WTC11 (cell line): ENCODE measurements around the gene MN1. TPM values are rescaled to one million over a fixed set of nuclear protein-coding genes. Genes with fewer than 3 reads are reported as not detected.

Source experiments
- ATAC-seq: fragments of 200-7000 bp; cut with Tn5 transposase; 2 replicates; pipeline ENCODE4 v1.10.0; 2021; ENCODE audit warnings: mild to moderate bottlenecking, moderate library complexity
- CTCF ChIA-PET: fragments of 300-600 bp; sonication (Branson Sonifier 250); formaldehyde crosslinking; loops from one replicate; lab custom pipeline; 2021; ENCODE audit warnings: antibody characterized with exemption; lab: Charles Lee
- POLR2A ChIA-PET: fragments of 350-600 bp; sonication (Branson Sonifier 250); formaldehyde crosslinking; loops from one replicate; lab custom pipeline; 2021; ENCODE audit warnings: antibody characterized with exemption; lab: Charles Lee
- DNase-seq: peaks from one replicate; pipeline ENCODE4 v3.0.0; 2021; ENCODE audit warnings: low spot score
- H3K27ac Mint-ChIP-seq: 2 replicates; pipeline ENCODE4 v1.8.0; 2021; ENCODE audit warnings: mixed read lengths
- H3K27me3 Mint-ChIP-seq: 2 replicates; pipeline ENCODE4 v1.8.0; 2021; ENCODE audit warnings: low read depth, mild to moderate bottlenecking, moderate library complexity, mixed read lengths
- H3K36me3 Mint-ChIP-seq: 2 replicates; pipeline ENCODE4 v1.8.0; 2021; ENCODE audit warnings: mixed read lengths
- H3K4me1 Mint-ChIP-seq: 2 replicates; pipeline ENCODE4 v1.8.0; 2022; ENCODE audit warnings: mixed read lengths
- H3K4me3 Mint-ChIP-seq: 2 replicates; pipeline ENCODE4 v1.8.0; 2021; ENCODE audit warnings: mild to moderate bottlenecking, moderate library complexity, mixed read lengths
- H3K9me3 Mint-ChIP-seq: 2 replicates; pipeline ENCODE4 v1.8.0; 2021; ENCODE audit warnings: mixed read lengths
- CREB1 ChIP-seq: sonication (generic); formaldehyde crosslinking; IDR thresholded peaks from 2 replicates; pipeline ENCODE4 v1.8.0; 2023; ENCODE audit warnings: mild to moderate bottlenecking, missing genetic modification reagents
- EMX1 ChIP-seq: fragments of 250-450 bp; sonication (Bioruptor Pico); IDR thresholded peaks from 2 replicates; pipeline ENCODE4 v1.8.0; 2021; ENCODE audit warnings: mild to moderate bottlenecking
- ERG ChIP-seq: fragments of 250-450 bp; sonication (Bioruptor Pico); IDR thresholded peaks from 2 replicates; pipeline ENCODE4 v1.8.0; 2021; ENCODE audit warnings: mild to moderate bottlenecking
- FOXK1 ChIP-seq: sonication (generic); formaldehyde crosslinking; IDR thresholded peaks from 2 replicates; pipeline ENCODE4 v1.8.0; 2022; ENCODE audit warnings: mild to moderate bottlenecking, moderate library complexity, missing genetic modification reagents
- GTF2I ChIP-seq: fragments of 250-450 bp; sonication (Bioruptor Pico); conservative IDR thresholded peaks from 2 replicates; pipeline ENCODE4 v1.4.0; 2021; ENCODE audit warnings: mild to moderate bottlenecking
- NFE2L1 ChIP-seq: sonication (generic); formaldehyde crosslinking; IDR thresholded peaks from 2 replicates; pipeline ENCODE4 v1.8.1; 2023; ENCODE audit warnings: missing genetic modification reagents
- NR3C1 ChIP-seq: sonication (generic); formaldehyde crosslinking; conservative IDR thresholded peaks from 2 replicates; pipeline ENCODE4 v1.8.1; 2023; ENCODE audit warnings: low read depth, mild to moderate bottlenecking, missing genetic modification reagents
- PRDM15 ChIP-seq: sonication (generic); formaldehyde crosslinking; IDR thresholded peaks from 2 replicates; pipeline ENCODE4 v1.8.0; 2022; ENCODE audit warnings: missing genetic modification reagents
- SMAD4 ChIP-seq: sonication (generic); formaldehyde crosslinking; IDR thresholded peaks from 2 replicates; pipeline ENCODE4 v1.8.0; 2022; ENCODE audit warnings: mild to moderate bottlenecking, missing genetic modification reagents
- ZNF219 ChIP-seq: sonication (generic); formaldehyde crosslinking; IDR thresholded peaks from 2 replicates; pipeline ENCODE4 v1.8.0; 2023; ENCODE audit warnings: missing genetic modification reagents, mild to moderate bottlenecking, borderline replicate concordance
- total RNA-seq: library from RNA; stranded (reverse); gene quantifications from 3 replicates; pipeline ENCODE4 v1.2.3, GENCODE V29; 2021
- TF ChIP-seq, protein P1 (sequence below): fragments of 250-450 bp; sonication (Bioruptor Pico); IDR thresholded peaks from 2 replicates; pipeline ENCODE4 v1.9.0; 2021; ENCODE audit warnings: mild to moderate bottlenecking
- TF ChIP-seq, protein P2 (sequence below): sonication (generic); formaldehyde crosslinking; IDR thresholded peaks from 2 replicates; pipeline ENCODE4 v1.8.1; 2022; ENCODE audit warnings: mild to moderate bottlenecking, moderate library complexity, missing genetic modification reagents
- TF ChIP-seq, protein P3 (sequence below): sonication (generic); formaldehyde crosslinking; IDR thresholded peaks from 2 replicates; pipeline ENCODE4 v1.8.0; 2022; ENCODE audit warnings: mild to moderate bottlenecking, missing genetic modification reagents
- TF ChIP-seq, protein P4 (sequence below): sonication (generic); formaldehyde crosslinking; IDR thresholded peaks from 2 replicates; pipeline ENCODE4 v1.8.1; 2022; ENCODE audit warnings: missing genetic modification reagents, borderline replicate concordance
- TF ChIP-seq, protein P5 (sequence below): sonication (generic); formaldehyde crosslinking; conservative IDR thresholded peaks from 2 replicates; pipeline ENCODE4 v1.8.1; 2023; ENCODE audit warnings: mild to moderate bottlenecking, low read depth, missing genetic modification reagents, moderate library complexity

Gene MN1
- total RNA-seq, 1 experiment from 2014 or later: 21.3 TPM

DNA sequence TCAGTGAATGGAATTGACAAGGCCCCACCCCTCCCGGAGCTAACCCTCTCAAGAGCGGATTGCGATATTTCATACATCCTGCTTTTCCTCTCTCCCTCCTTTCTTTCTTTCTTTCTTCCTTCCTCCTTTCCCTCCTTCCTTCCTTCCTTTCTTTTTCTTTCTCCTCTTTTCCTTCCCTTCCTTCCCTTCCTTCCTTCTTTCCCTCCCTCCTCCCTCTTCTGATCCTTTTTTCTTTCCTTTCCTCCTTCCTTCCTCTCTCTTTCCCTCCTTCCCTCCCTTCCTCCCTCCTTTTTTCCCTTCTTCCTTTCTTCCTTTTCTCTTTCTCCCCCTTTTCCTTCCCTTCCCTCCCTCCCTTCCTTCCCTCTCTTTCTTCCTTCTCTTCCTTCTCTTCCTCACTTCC is 15.0 kb upstream of the MN1 start:
- POLR2A ChIA-PET: no interaction called here
- peaks cover 8% of the 10 kb centered on the region for H3K4me1 Mint-ChIP-seq
- H3K36me3 Mint-ChIP-seq: no peaks in the 10 kb centered on the region

DNA sequence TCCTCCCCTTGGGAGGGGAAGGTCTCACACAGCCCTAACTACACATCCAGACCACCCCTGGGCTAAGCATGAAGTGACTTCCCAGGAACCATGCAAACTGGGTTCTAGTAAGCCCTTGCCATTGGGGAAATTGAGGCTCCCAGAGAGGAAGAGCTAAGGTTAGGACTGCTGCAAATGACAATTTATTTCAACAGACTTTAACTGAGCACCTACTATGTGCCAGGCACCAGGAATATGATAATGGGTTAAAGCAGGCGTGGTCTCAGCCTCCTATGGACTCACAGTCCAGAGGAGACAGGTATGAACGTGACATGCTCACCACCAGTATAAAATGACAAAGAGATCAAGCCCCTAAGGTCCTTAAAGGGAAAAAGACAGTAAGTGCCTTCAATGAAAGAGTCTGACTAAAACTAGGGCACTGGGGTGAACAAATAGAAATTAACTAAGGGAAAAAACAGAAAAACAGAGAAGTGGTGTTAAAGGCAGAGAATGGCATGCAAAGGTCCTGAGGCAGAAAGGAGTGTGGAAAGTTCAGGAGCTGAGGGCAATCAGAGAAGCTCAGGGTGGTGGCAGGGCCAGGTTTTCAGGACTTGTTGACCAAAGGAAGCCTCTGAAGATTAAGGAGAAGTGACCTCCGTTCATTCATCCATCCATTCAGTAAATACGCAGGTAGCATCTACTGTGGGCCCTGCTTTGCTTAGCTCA is 14.4 kb upstream of the MN1 start:
- Mint-ChIP-seq H3K4me3 (no peak overlapping the region), H3K9me3 (no peaks in the 10 kb centered on the region)
- CTCF ChIA-PET: interaction anchor here (1.2 kb wide), 1 partner anchor 71 kb away, joined by 3 read pairs; no protein-coding TSS in a partner anchor
- TF ChIP-seq CREB1: no peak
- TF ChIP-seq, protein P1, sequence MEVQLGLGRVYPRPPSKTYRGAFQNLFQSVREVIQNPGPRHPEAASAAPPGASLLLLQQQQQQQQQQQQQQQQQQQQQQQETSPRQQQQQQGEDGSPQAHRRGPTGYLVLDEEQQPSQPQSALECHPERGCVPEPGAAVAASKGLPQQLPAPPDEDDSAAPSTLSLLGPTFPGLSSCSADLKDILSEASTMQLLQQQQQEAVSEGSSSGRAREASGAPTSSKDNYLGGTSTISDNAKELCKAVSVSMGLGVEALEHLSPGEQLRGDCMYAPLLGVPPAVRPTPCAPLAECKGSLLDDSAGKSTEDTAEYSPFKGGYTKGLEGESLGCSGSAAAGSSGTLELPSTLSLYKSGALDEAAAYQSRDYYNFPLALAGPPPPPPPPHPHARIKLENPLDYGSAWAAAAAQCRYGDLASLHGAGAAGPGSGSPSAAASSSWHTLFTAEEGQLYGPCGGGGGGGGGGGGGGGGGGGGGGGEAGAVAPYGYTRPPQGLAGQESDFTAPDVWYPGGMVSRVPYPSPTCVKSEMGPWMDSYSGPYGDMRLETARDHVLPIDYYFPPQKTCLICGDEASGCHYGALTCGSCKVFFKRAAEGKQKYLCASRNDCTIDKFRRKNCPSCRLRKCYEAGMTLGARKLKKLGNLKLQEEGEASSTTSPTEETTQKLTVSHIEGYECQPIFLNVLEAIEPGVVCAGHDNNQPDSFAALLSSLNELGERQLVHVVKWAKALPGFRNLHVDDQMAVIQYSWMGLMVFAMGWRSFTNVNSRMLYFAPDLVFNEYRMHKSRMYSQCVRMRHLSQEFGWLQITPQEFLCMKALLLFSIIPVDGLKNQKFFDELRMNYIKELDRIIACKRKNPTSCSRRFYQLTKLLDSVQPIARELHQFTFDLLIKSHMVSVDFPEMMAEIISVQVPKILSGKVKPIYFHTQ: no peak
- TF ChIP-seq SMAD4 (CRISPR knock-in tag): no peak
- no peak for TF ChIP-seq NR3C1 (CRISPR knock-in tag)
- TF ChIP-seq FOXK1 (CRISPR knock-in tag): no peak
- TF ChIP-seq ZNF219 (CRISPR knock-in tag): no peak
- TF ChIP-seq, protein P2, sequence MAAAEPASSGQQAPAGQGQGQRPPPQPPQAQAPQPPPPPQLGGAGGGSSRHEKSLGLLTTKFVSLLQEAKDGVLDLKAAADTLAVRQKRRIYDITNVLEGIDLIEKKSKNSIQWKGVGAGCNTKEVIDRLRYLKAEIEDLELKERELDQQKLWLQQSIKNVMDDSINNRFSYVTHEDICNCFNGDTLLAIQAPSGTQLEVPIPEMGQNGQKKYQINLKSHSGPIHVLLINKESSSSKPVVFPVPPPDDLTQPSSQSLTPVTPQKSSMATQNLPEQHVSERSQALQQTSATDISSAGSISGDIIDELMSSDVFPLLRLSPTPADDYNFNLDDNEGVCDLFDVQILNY (CRISPR knock-in tag): no peak
- no peak for TF ChIP-seq EMX1 (CRISPR knock-in tag)
- no peak for TF ChIP-seq PRDM15 (CRISPR knock-in tag)
- no peak for TF ChIP-seq GTF2I (CRISPR knock-in tag)
- no peak for TF ChIP-seq ERG (CRISPR knock-in tag)
- TF ChIP-seq, protein P3, sequence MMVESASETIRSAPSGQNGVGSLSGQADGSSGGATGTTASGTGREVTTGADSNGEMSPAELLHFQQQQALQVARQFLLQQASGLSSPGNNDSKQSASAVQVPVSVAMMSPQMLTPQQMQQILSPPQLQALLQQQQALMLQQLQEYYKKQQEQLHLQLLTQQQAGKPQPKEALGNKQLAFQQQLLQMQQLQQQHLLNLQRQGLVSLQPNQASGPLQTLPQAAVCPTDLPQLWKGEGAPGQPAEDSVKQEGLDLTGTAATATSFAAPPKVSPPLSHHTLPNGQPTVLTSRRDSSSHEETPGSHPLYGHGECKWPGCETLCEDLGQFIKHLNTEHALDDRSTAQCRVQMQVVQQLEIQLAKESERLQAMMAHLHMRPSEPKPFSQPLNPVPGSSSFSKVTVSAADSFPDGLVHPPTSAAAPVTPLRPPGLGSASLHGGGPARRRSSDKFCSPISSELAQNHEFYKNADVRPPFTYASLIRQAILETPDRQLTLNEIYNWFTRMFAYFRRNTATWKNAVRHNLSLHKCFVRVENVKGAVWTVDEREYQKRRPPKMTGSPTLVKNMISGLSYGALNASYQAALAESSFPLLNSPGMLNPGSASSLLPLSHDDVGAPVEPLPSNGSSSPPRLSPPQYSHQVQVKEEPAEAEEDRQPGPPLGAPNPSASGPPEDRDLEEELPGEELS (CRISPR knock-in tag): no peak

More for the DNA sequence above, 15.0 kb upstream of the MN1 start:
- no peak for ATAC-seq
- H3K9me3 Mint-ChIP-seq: no peaks in the 10 kb centered on the region
- no peak overlapping the region for H3K27ac Mint-ChIP-seq
- no peak for DNase-seq
- CTCF ChIA-PET: interaction anchor here (1.0 to 1.2 kb wide), 2 partner anchors 11 to 70 kb away, joined by 3 read pairs; no protein-coding TSS in a partner anchor
- H3K27me3 Mint-ChIP-seq: no peaks in the 10 kb centered on the region; the same call in 1 of the 2 replicates
- no peak overlapping the region for H3K4me3 Mint-ChIP-seq
- TF ChIP-seq NFE2L1 (CRISPR knock-in tag): no peak
- TF ChIP-seq, protein P4, sequence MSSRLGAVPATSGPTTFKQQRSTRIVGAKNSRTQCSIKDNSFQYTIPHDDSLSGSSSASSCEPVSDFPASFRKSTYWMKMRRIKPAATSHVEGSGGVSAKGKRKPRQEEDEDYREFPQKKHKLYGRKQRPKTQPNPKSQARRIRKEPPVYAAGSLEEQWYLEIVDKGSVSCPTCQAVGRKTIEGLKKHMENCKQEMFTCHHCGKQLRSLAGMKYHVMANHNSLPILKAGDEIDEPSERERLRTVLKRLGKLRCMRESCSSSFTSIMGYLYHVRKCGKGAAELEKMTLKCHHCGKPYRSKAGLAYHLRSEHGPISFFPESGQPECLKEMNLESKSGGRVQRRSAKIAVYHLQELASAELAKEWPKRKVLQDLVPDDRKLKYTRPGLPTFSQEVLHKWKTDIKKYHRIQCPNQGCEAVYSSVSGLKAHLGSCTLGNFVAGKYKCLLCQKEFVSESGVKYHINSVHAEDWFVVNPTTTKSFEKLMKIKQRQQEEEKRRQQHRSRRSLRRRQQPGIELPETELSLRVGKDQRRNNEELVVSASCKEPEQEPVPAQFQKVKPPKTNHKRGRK: peak; percentile 94; the same call in 1 of the 2 replicates
- TF ChIP-seq, protein P5, sequence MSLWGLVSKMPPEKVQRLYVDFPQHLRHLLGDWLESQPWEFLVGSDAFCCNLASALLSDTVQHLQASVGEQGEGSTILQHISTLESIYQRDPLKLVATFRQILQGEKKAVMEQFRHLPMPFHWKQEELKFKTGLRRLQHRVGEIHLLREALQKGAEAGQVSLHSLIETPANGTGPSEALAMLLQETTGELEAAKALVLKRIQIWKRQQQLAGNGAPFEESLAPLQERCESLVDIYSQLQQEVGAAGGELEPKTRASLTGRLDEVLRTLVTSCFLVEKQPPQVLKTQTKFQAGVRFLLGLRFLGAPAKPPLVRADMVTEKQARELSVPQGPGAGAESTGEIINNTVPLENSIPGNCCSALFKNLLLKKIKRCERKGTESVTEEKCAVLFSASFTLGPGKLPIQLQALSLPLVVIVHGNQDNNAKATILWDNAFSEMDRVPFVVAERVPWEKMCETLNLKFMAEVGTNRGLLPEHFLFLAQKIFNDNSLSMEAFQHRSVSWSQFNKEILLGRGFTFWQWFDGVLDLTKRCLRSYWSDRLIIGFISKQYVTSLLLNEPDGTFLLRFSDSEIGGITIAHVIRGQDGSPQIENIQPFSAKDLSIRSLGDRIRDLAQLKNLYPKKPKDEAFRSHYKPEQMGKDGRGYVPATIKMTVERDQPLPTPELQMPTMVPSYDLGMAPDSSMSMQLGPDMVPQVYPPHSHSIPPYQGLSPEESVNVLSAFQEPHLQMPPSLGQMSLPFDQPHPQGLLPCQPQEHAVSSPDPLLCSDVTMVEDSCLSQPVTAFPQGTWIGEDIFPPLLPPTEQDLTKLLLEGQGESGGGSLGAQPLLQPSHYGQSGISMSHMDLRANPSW (CRISPR knock-in tag): no peak

More for the DNA sequence above, 14.4 kb upstream of the MN1 start:
- Mint-ChIP-seq H3K27ac (no peak overlapping the region), H3K4me1 (peaks cover 10% of the 10 kb centered on the region), H3K36me3 (no peaks in the 10 kb centered on the region), H3K27me3 (no peaks in the 10 kb centered on the region; the same call in 1 of the 2 replicates)
- POLR2A ChIA-PET: no interaction called here
- no peak for DNase-seq
- no peak for ATAC-seq
